ENCODE measurements around the gene TBC1D25.
"Not testable (repeated sequence)": the region's sequence is repeated elsewhere in the genome, so short reads cannot be mapped to it uniquely, and the experiment has no call there.

The TBC1D25 gene

GRCh38 chrX:48516987-48517386 is 22.5 kb upstream of the TBC1D25 start:
- DNase-seq = no peak

- not testable (repeated sequence) for DNase-seq
Observed at GRCh38 chrX:48519481-48519880, 20.0 kb upstream of the TBC1D25 start.

- DNase-seq = no peak
Observed at GRCh38 chrX:48520455-48520854, 19.1 kb upstream of the TBC1D25 start.

GRCh38 chrX:48520976-48521352 is 18.6 kb upstream of the TBC1D25 start:
- no peak for DNase-seq

GRCh38 chrX:48521353-48522243 is 17.9 kb upstream of the TBC1D25 start, which contains the start of gene EBP:
EBP (plus strand) TSS chrX:48521808; CDS start chrX:48523772, 1,964 bp downstream.
- DNase-seq = peak; percentile 93

- no peak for DNase-seq
Observed at GRCh38 chrX:48522291-48522690, 17.2 kb upstream of the TBC1D25 start.

GRCh38 chrX:48523682-48524081 is 15.8 kb upstream of the TBC1D25 start:
- no peak for DNase-seq

- DNase-seq = not testable (repeated sequence)
Observed at GRCh38 chrX:48525853-48526252, 13.7 kb upstream of the TBC1D25 start.

- no peak for DNase-seq
Observed at GRCh38 chrX:48530736-48531135, 8.8 kb upstream of the TBC1D25 start.

GRCh38 chrX:48531358-48531959 is 8.1 kb upstream of the TBC1D25 start:
- DNase-seq = peak; percentile 17

- no peak for DNase-seq
Observed at GRCh38 chrX:48532161-48532560, 7.4 kb upstream of the TBC1D25 start.

GRCh38 chrX:48533165-48533564 is 6.3 kb upstream of the TBC1D25 start:
- DNase-seq = no peak

GRCh38 chrX:48538641-48539344 is 721 bp upstream of the TBC1D25 start:
- DNase-seq = no peak

- no peak for DNase-seq
Observed at GRCh38 chrX:48540028-48540375, 488 bp downstream of the TBC1D25 start.

- DNase-seq = no peak
Observed at GRCh38 chrX:48540480-48540879, 966 bp downstream of the TBC1D25 start.

- DNase-seq = no peak
Observed at GRCh38 chrX:48541140-48541814, 1.8 kb downstream of the TBC1D25 start.

GRCh38 chrX:48548871-48549270 is 9.4 kb downstream of the TBC1D25 start:
- DNase-seq = no peak

GRCh38 chrX:48555731-48556325 is 16.3 kb downstream of the TBC1D25 start:
- DNase-seq = not testable (repeated sequence)

- DNase-seq = no peak
Observed at GRCh38 chrX:48558271-48558670, 18.8 kb downstream of the TBC1D25 start.

GRCh38 chrX:48559636-48560035 is 20.1 kb downstream of the TBC1D25 start:
- no peak for DNase-seq

GRCh38 chrX:48560056-48560455 is 20.5 kb downstream of the TBC1D25 start:
- DNase-seq = no peak

GRCh38 chrX:48560681-48561080 is 21.2 kb downstream of the TBC1D25 start:
- DNase-seq = no peak

- no peak for DNase-seq
Observed at GRCh38 chrX:48569958-48570357, 30.4 kb downstream of the TBC1D25 start.

Data from T1000 (cell line).